Coronary artery (tissue), 2 donors: ENCODE data around the gene CD300LF.

ENCODE experiments used
- DNase-seq: peaks from one replicate; pipeline ENCODE4 v3.0.0-alpha.2; 2017; ENCODE audit warnings: low spot score
- H3K27ac ChIP-seq, 2 donors: fragments of 200-600 bp; sonication (generic); one replicate each; pipeline ENCODE4 v1.5.1; 2016 to 2019
- H3K4me3 ChIP-seq: fragments of 200-600 bp; sonication (generic); 2 replicates; pipeline ENCODE4 v1.5.1; 2016; ENCODE audit warnings: mild to moderate bottlenecking, moderate library complexity
- CTCF ChIP-seq: fragments of 200-600 bp; sonication (generic); IDR thresholded peaks from one replicate; pipeline ENCODE4 v1.5.1; 2019; ENCODE audit warnings: antibody characterized with exemption

CD300LF gene

GRCh38 chr17:74720506-74720905 is 7.8 kb upstream of the CD300LF start:
- no peak for DNase-seq
- Histone ChIP-seq H3K27ac (no peak overlapping the region), H3K4me3 (no peak overlapping the region)
- no peak for TF ChIP-seq CTCF

GRCh38 chr17:74715144-74715543 is 2.4 kb upstream of the CD300LF start:
- DNase-seq: no peak
- TF ChIP-seq CTCF: no peak
- Histone ChIP-seq H3K4me3 (no peak overlapping the region), H3K27ac (no peak overlapping the region)

- TF ChIP-seq CTCF: no peak
- H3K4me3 ChIP-seq: no peak overlapping the region
- H3K27ac ChIP-seq: no peak overlapping the region
- DNase-seq: no peak
Measured at GRCh38 chr17:74713171-74713755, 540 bp upstream of the CD300LF start.

- DNase-seq: no peak
- H3K27ac ChIP-seq: no peak overlapping the region
- H3K4me3 ChIP-seq: peak overlapping the region; percentile 34
- no peak for TF ChIP-seq CTCF
Measured at GRCh38 chr17:74712301-74712700, 422 bp downstream of the CD300LF start.

- Histone ChIP-seq H3K4me3 (no peak overlapping the region), H3K27ac (no peak overlapping the region)
- no peak for DNase-seq
- TF ChIP-seq CTCF: no peak
Measured at GRCh38 chr17:74711058-74711824, 1.5 kb downstream of the CD300LF start.

- H3K4me3 ChIP-seq: no peak overlapping the region
- TF ChIP-seq CTCF: no peak
- DNase-seq: no peak
Measured at GRCh38 chr17:74704544-74704943, 8.2 kb downstream of the CD300LF start.

GRCh38 chr17:74703311-74703710 is 9.4 kb downstream of the CD300LF start:
- TF ChIP-seq CTCF: no peak
- no peak overlapping the region for H3K4me3 ChIP-seq
- H3K27ac ChIP-seq: no peak overlapping the region
- no peak for DNase-seq

More at GRCh38 chr17:74704544-74704943, 8.2 kb downstream of the CD300LF start:
- no peak overlapping the region for H3K27ac ChIP-seq
